Astrocyte of the spinal cord (primary cell): ENCODE results near the gene RSPRY1.

ENCODE experiments used
- DNase-seq: peaks from one replicate; pipeline ENCODE4 v3.0.0; 2011; ENCODE audit warnings: low read depth, low spot score
- H3K4me3 ChIP-seq: 2 replicates; pipeline ENCODE4 v1.5.1; 2011; ENCODE audit warnings: low read depth, mild to moderate bottlenecking, low read length, moderate library complexity
- CTCF ChIP-seq: IDR thresholded peaks from 2 replicates; pipeline ENCODE4 v1.5.1; 2012; ENCODE audit warnings: low read depth, mild to moderate bottlenecking, low read length, inconsistent platforms
- in situ Hi-C: cut with HindIII; loops from 2 replicates; pipeline ENCODE4 v1.10.0; 2017; ENCODE audit warnings: low sequenced_read_pairs

The RSPRY1 gene

GRCh38 chr16:57216968-57217367 is 30.8 kb downstream of the RSPRY1 start:
- no peak for TF ChIP-seq CTCF
- DNase-seq, result no peak
- in situ Hi-C loops, result no loop called here
- H3K4me3 ChIP-seq, result no peak overlapping the region

- no peak for DNase-seq
- no peak overlapping the region for H3K4me3 ChIP-seq
- no peak for TF ChIP-seq CTCF
- in situ Hi-C loops, result no loop called here
Observed at GRCh38 chr16:57223057-57223456, 36.9 kb downstream of the RSPRY1 start.

GRCh38 chr16:57224651-57225335 is 38.7 kb downstream of the RSPRY1 start:
- in situ Hi-C loops, result no loop called here
- no peak for TF ChIP-seq CTCF
- DNase-seq, result no peak
- no peak overlapping the region for H3K4me3 ChIP-seq

- in situ Hi-C loops, result no loop called here
- H3K4me3 ChIP-seq, result no peak overlapping the region
- TF ChIP-seq CTCF, result no peak
- no peak for DNase-seq
Observed at GRCh38 chr16:57225978-57226377, 39.8 kb downstream of the RSPRY1 start.

- H3K4me3 ChIP-seq, result no peak overlapping the region
- in situ Hi-C loops, result no loop called here
- no peak for DNase-seq
- TF ChIP-seq CTCF, result no peak
Observed at GRCh38 chr16:57226701-57227621, 40.8 kb downstream of the RSPRY1 start.

- no peak for DNase-seq
- TF ChIP-seq CTCF, result no peak
- no peak overlapping the region for H3K4me3 ChIP-seq
- in situ Hi-C loops, result no loop called here
Observed at GRCh38 chr16:57229079-57229478, 43.0 kb downstream of the RSPRY1 start.
